Glutamatergic neuron (in vitro differentiated cells): ENCODE data around the gene USH2A. TPM values are rescaled to one million over a fixed set of nuclear protein-coding genes. Genes with fewer than 3 reads are reported as not detected.

Experiments used
- DNase-seq: peaks from one replicate; pipeline ENCODE4 v3.0.0; 2022
- H3K27ac Mint-ChIP-seq: one replicate; pipeline ENCODE4 v1.8.0; 2020; ENCODE audit warnings: mild to moderate bottlenecking, mixed read lengths, inconsistent platforms; ENCODE audit not compliant: unreplicated experiment
- H3K27me3 Mint-ChIP-seq: one replicate; pipeline ENCODE4 v1.8.0; 2020; ENCODE audit warnings: mild to moderate bottlenecking, moderate library complexity, mixed read lengths, inconsistent platforms; ENCODE audit not compliant: unreplicated experiment
- H3K36me3 Mint-ChIP-seq: one replicate; pipeline ENCODE4 v1.8.0; 2020; ENCODE audit warnings: mild to moderate bottlenecking, mixed read lengths, inconsistent platforms; ENCODE audit not compliant: unreplicated experiment
- H3K4me1 Mint-ChIP-seq: one replicate; pipeline ENCODE4 v1.8.0; 2020; ENCODE audit warnings: mild to moderate bottlenecking, low read depth, mixed read lengths, inconsistent platforms; ENCODE audit not compliant: unreplicated experiment
- H3K4me3 Mint-ChIP-seq: one replicate; pipeline ENCODE4 v1.8.0; 2020; ENCODE audit warnings: mild to moderate bottlenecking, mixed read lengths, inconsistent platforms; ENCODE audit not compliant: unreplicated experiment
- H3K9me3 Mint-ChIP-seq: one replicate; pipeline ENCODE4 v1.8.0; 2020; ENCODE audit warnings: mild to moderate bottlenecking, moderate library complexity, mixed read lengths, inconsistent platforms; ENCODE audit not compliant: unreplicated experiment
- total RNA-seq: library from RNA; stranded (reverse); fragmentation: NEBNext Ultra II Directional; extraction: Animal tissue kit (Norgen Biotek cat#: 25700); gene quantifications from one replicate; pipeline ENCODE4 v1.2.1, GENCODE V29; 2021; ENCODE audit not compliant: unreplicated experiment
- TF ChIP-seq, protein P1 (sequence below): fragments of 200-600 bp; sonication (generic); IDR thresholded peaks from one replicate; pipeline ENCODE4 v1.5.0; 2021; ENCODE audit not compliant: partially characterized antibody, unreplicated experiment

USH2A gene
- total RNA-seq, 1 donor from 2014 or later: not detected

- DNase-seq: no peak
- Mint-ChIP-seq H3K4me3 (no peak overlapping the region), H3K27ac (no peak overlapping the region), H3K27me3 (peaks cover 2% of the 10 kb centered on the region), H3K36me3 (no peaks in the 10 kb centered on the region), H3K4me1 (peaks cover 1% of the 10 kb centered on the region), H3K9me3 (no peaks in the 10 kb centered on the region)
- TF ChIP-seq, protein P1, sequence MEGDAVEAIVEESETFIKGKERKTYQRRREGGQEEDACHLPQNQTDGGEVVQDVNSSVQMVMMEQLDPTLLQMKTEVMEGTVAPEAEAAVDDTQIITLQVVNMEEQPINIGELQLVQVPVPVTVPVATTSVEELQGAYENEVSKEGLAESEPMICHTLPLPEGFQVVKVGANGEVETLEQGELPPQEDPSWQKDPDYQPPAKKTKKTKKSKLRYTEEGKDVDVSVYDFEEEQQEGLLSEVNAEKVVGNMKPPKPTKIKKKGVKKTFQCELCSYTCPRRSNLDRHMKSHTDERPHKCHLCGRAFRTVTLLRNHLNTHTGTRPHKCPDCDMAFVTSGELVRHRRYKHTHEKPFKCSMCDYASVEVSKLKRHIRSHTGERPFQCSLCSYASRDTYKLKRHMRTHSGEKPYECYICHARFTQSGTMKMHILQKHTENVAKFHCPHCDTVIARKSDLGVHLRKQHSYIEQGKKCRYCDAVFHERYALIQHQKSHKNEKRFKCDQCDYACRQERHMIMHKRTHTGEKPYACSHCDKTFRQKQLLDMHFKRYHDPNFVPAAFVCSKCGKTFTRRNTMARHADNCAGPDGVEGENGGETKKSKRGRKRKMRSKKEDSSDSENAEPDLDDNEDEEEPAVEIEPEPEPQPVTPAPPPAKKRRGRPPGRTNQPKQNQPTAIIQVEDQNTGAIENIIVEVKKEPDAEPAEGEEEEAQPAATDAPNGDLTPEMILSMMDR: no peak
Measured at GRCh38 chr1:215875712-215876111, 547.5 kb downstream of the USH2A start.

DNA sequence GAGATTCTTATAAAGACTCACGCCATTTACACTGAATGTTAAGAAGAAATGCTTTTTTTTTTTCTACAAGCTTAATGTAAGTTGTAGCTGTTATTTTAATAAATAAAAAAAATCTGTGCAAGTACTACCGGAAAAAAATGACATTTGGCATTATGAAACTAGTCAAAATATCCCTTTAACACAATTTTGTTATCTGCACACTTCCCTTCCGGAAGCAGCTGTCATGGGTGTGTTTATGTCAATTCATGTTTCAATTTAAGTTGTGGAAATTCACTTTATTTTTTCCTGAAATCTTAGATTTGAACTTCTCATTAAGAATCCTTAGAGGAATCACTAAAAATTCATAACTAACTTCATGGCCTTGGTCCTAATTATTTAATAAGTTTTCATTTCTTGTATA lies 548.0 kb downstream of the USH2A start:
- DNase-seq: no peak
- no peak overlapping the region for H3K4me3 Mint-ChIP-seq
- no peaks in the 10 kb centered on the region for H3K36me3 Mint-ChIP-seq
- no peaks in the 10 kb centered on the region for H3K27me3 Mint-ChIP-seq
- H3K27ac Mint-ChIP-seq: no peak overlapping the region
- TF ChIP-seq, protein P1: no peak
- no peaks in the 10 kb centered on the region for H3K9me3 Mint-ChIP-seq
- peaks cover 1% of the 10 kb centered on the region for H3K4me1 Mint-ChIP-seq

GRCh38 chr1:215872658-215873057 lies 550.6 kb downstream of the USH2A start:
- Mint-ChIP-seq H3K27me3 (no peaks in the 10 kb centered on the region), H3K36me3 (no peaks in the 10 kb centered on the region), H3K4me3 (no peak overlapping the region), H3K4me1 (no peaks in the 10 kb centered on the region), H3K27ac (no peak overlapping the region), H3K9me3 (no peaks in the 10 kb centered on the region)
- TF ChIP-seq, protein P1: no peak
- no peak for DNase-seq

GRCh38 chr1:215868500-215868899 lies 554.7 kb downstream of the USH2A start:
- Mint-ChIP-seq H3K27ac (no peak overlapping the region), H3K9me3 (no peaks in the 10 kb centered on the region), H3K36me3 (no peaks in the 10 kb centered on the region), H3K4me1 (no peaks in the 10 kb centered on the region), H3K4me3 (no peak overlapping the region), H3K27me3 (no peaks in the 10 kb centered on the region)
- TF ChIP-seq, protein P1: no peak
- DNase-seq: no peak

DNA sequence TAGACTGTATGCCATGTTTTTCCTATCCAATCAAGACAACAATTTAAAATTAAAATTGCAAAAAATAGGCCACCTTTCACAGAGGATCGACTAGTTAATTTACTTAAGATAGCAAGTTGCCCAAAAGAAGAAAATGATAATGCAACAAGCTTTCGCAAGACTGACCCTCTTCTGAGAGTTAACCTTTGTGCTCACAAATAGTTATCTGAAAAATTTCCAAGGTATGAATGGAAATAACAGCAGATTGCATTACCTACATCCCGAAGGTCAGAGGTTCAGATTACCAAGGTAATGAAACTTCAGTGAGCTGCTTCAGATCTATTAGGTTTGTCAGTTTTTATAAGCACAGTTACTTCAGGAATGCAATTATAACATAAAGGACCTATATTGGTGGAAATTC lies 558.2 kb downstream of the USH2A start:
- Mint-ChIP-seq H3K36me3 (peaks cover 8% of the 10 kb centered on the region), H3K9me3 (no peaks in the 10 kb centered on the region), H3K27me3 (no peaks in the 10 kb centered on the region), H3K4me3 (no peak overlapping the region), H3K4me1 (no peaks in the 10 kb centered on the region), H3K27ac (no peak overlapping the region)
- TF ChIP-seq, protein P1: no peak
- no peak for DNase-seq
